AG04450 (cell line): ENCODE measurements around the gene PLD2. TPM values are rescaled to one million over a fixed set of nuclear protein-coding genes. Genes with fewer than 3 reads are reported as not detected.

Source experiments
- CTCF ChIA-PET: fragments of 300-600, 350-600 bp; formaldehyde crosslinking; extraction: SDS; loops from one replicate; lab custom pipeline; 2022; ENCODE audit warnings: antibody characterized with exemption, inconsistent platforms; lab: Charles Lee
- POLR2A ChIA-PET: fragments of 350-600 bp; formaldehyde crosslinking; extraction: SDS; loops from one replicate; lab custom pipeline; 2021; ENCODE audit warnings: antibody characterized with exemption, inconsistent platforms; lab: Yijun Ruan, JAX
- DNase-seq: peaks from one replicate; pipeline ENCODE4 v3.0.0-alpha.2; 2011; ENCODE audit warnings: low read depth, low spot score
- H3K27ac ChIP-seq: one replicate; pipeline ENCODE4 v1.5.1; 2012; ENCODE audit warnings: low read depth, low read length, control low read depth
- H3K27me3 ChIP-seq: one replicate; pipeline ENCODE4 v1.6.0; 2012; ENCODE audit warnings: low read length; ENCODE audit not compliant: control insufficient read depth, insufficient read depth
- H3K4me3 ChIP-seq: 2 replicates; pipeline ENCODE4 v1.5.1; 2011; ENCODE audit warnings: mild to moderate bottlenecking, low read depth, low read length, control low read depth
- H3K9me3 ChIP-seq: 2 replicates; pipeline ENCODE4 v1.5.1; 2012; ENCODE audit warnings: low read length; ENCODE audit not compliant: control insufficient read depth, insufficient read depth
- polyA plus RNA-seq: library from polyadenylated mRNA; depleted of rRNA; stranded (reverse); fragments of >200 nt; gene quantifications from 2 replicates; pipeline ENCODE4 v1.2.3, GENCODE V29; 2011
- TF ChIP-seq, protein P1 (sequence below): IDR thresholded peaks from 2 replicates; pipeline ENCODE4 v1.5.1; 2011; ENCODE audit warnings: low read depth, low read length, control low read depth, inconsistent platforms

PLD2 gene
- polyA plus RNA-seq, 1 experiment: 18.9 TPM

DNA sequence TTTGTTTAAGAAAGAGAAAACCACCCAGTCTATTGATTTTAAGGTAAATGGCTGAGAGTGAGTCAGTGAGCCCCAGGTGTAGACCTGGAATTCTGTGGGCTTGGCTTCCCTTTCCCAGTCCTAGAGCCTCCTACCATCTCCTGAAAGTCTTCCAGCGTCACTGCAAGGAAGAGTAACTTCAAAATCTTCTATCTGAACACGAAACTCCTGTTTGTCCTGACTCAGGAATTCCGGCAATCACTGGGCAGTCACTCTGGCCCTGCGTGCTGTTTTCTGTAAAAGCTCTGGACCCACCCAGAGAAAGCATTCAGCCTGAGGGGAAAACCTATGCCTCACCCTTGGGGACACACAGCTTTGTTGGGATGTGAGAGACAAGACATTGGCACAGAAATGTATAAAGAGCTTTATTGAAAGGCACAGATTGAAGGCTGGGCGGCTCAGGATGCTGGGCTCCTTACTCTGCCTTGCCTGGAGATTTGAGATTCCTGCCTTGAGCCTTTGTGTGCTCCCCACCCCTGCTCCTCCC lies 42.1 kb downstream of the PLD2 start:
- Histone ChIP-seq H3K27me3 (no peaks in the 10 kb centered on the region), H3K27ac (no peak overlapping the region), H3K4me3 (no peak overlapping the region), H3K9me3 (no peaks in the 10 kb centered on the region)
- POLR2A ChIA-PET: no interaction called here
- CTCF ChIA-PET: no interaction called here
- TF ChIP-seq, protein P1, sequence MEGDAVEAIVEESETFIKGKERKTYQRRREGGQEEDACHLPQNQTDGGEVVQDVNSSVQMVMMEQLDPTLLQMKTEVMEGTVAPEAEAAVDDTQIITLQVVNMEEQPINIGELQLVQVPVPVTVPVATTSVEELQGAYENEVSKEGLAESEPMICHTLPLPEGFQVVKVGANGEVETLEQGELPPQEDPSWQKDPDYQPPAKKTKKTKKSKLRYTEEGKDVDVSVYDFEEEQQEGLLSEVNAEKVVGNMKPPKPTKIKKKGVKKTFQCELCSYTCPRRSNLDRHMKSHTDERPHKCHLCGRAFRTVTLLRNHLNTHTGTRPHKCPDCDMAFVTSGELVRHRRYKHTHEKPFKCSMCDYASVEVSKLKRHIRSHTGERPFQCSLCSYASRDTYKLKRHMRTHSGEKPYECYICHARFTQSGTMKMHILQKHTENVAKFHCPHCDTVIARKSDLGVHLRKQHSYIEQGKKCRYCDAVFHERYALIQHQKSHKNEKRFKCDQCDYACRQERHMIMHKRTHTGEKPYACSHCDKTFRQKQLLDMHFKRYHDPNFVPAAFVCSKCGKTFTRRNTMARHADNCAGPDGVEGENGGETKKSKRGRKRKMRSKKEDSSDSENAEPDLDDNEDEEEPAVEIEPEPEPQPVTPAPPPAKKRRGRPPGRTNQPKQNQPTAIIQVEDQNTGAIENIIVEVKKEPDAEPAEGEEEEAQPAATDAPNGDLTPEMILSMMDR: no peak
- no peak for DNase-seq

DNA sequence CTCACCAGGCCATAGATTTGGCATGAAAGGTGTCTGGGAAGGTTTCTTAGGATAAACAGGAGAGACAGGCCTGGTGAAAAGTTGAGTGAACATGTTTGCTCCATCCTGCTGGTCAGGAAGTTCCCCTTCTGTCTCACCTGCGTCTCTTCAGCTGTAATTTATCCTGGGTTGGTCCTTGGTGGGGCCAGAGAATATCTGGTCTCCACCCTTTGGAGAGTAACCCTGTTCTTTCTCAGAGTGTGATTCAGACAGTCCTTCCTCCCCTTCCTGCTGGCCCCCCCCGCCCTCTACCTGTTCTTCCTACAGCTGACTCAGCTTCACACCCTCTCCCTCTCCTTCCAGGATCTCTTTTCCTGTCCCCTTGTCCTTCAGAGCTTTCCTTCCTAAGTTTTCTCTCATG lies 43.3 kb downstream of the PLD2 start:
- H3K27me3 ChIP-seq: no peaks in the 10 kb centered on the region
- ChIA-PET POLR2A (interaction anchor here (0.7 kb wide), 1 partner anchor 31 kb away, joined by 3 read pairs; no protein-coding TSS in a partner anchor), CTCF (interaction anchor here (0.5 kb wide), 1 partner anchor 293 kb away, joined by 3 read pairs; no protein-coding TSS in a partner anchor)

DNA sequence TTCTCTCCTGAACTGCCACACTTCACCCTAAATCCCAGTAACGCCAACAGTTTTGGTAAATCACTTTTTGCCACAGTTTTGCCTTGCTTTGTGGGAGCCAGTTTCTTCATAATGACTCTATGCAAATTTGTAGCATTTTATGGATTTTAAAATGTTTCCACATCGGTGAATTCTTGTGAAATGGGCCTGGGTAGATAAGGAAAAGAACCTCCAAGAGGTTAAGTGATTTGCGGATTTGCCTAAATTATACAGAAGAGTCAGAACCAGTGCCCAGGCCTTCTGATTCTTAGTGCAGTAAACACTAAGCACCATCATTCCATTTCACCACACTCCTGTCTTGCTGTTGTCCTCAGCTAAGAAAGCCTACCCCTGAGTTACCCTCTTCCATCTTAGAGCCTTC lies 44.1 kb downstream of the PLD2 start:
- ChIA-PET CTCF (interaction anchor here (1.2 kb wide), 1 partner anchor 13 kb away, joined by 3 read pairs; no protein-coding TSS in a partner anchor), POLR2A (no interaction called here)
- TF ChIP-seq, protein P1: no peak
- H3K9me3 ChIP-seq: no peaks in the 10 kb centered on the region
- no peak for DNase-seq
- no peak overlapping the region for H3K27ac ChIP-seq
- H3K27me3 ChIP-seq: no peaks in the 10 kb centered on the region
- H3K4me3 ChIP-seq: no peak overlapping the region

More for the DNA sequence above, 43.3 kb downstream of the PLD2 start:
- TF ChIP-seq, protein P1: no peak
- Histone ChIP-seq H3K4me3 (no peak overlapping the region), H3K27ac (no peak overlapping the region), H3K9me3 (no peaks in the 10 kb centered on the region)
- DNase-seq: no peak

DNA sequence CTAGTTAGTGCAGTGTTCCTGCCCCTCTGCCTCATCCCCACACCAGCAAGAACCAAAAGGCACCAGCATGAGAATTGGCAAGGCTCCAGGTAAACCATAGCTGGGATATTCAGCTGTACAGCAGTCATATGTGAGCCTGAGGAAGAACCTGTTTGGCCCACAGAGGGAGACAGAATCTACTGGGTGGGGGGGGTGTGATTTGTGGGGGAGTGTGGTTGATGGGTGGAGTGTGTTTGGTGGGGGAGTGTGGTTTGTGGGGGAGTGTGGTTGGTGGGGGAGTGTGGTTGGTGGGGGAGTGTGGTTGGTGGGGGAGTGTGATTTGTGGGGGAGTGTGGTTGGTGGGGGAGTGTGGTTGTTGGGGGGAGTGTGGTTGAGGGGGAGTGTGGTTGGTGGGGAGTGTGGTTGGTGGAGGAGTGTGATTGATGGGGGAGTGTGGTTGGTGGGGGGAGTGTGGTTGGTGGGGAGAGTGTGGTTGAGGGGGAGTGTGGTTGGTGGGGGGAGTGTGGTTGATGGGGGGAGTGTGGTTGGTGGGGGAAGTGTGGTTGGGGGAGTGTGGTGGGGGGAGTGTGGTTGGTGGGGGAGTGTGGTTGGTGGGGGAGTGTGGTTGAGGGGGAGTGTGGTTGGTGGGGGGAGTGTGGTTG lies 45.7 kb downstream of the PLD2 start:
- peak; percentile 38 for DNase-seq
- H3K9me3 ChIP-seq: no peaks in the 10 kb centered on the region
- no peak overlapping the region for H3K4me3 ChIP-seq
- no peaks in the 10 kb centered on the region for H3K27me3 ChIP-seq
- ChIA-PET CTCF (no interaction called here), POLR2A (no interaction called here)
- TF ChIP-seq, protein P1: no peak
- peak overlapping the region; percentile 31 for H3K27ac ChIP-seq

DNA sequence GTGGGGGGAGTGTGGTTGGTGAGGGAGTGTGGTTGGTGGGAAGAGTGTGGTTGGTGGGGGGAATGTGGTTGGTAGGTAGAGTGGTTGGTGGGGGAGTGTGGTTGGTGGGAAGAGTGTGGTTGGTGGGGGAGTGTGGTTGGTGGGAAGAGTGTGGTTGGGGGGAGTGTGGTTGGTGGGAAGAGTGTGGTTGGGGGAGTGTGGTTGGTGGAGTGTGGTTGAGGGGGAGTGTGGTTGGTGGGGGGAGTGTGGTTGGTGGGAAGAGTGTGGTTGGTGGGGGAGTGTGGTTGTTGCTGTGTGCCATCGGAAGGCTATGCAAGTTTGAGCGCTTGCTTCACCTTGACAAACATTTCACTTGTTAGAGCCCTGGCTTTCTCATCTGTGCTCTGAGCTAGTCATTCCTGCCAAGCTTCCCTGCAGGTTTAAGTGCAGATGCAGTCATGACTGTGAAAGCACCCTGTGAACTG lies 46.3 kb downstream of the PLD2 start:
- CTCF ChIA-PET: no interaction called here
- H3K4me3 ChIP-seq: no peak overlapping the region
- no peaks in the 10 kb centered on the region for H3K27me3 ChIP-seq
- H3K9me3 ChIP-seq: no peaks in the 10 kb centered on the region
- DNase-seq: no peak
- POLR2A ChIA-PET: no interaction called here
- TF ChIP-seq, protein P1: no peak
- H3K27ac ChIP-seq: no peak overlapping the region
